Naive thymus-derived CD4-positive, alpha-beta T cell (primary cell): ENCODE data around the gene AGPAT4. TPM values are rescaled to one million over a fixed set of nuclear protein-coding genes. Genes with fewer than 3 reads are reported as not detected.

Experiments
- ATAC-seq: fragments of 150-1000 bp; cut with Tn5 transposase; 2 replicates; pipeline ENCODE4 v1.10.0; 2021; ENCODE audit warnings: mild to moderate bottlenecking, moderate library complexity
- CTCF ChIA-PET: fragments of 350-600 bp; sonication (Branson Sonifier 250); formaldehyde crosslinking; loops from one replicate; lab custom pipeline; 2021; ENCODE audit warnings: antibody characterized with exemption; lab: Charles Lee
- POLR2A ChIA-PET: fragments of 350-600 bp; sonication (Branson Sonifier 250); formaldehyde crosslinking; loops from one replicate; lab custom pipeline; 2021; ENCODE audit warnings: antibody characterized with exemption, inconsistent platforms; lab: Charles Lee
- DNase-seq, 9 donors: peaks; one replicate each; pipeline versions ENCODE4 v3.0.0 to v3.0.0-alpha.2; 2020 to 2022; ENCODE audit warnings: mixed read lengths in 1 of 9
- H3K27ac ChIP-seq: one replicate; pipeline ENCODE4 v1.7.0; 2013; ENCODE audit warnings: mild to moderate bottlenecking, low read depth, low read length, moderate library complexity
- H3K27me3 ChIP-seq, 2 donors: one replicate each; pipeline ENCODE4 v1.7.0; 2013; ENCODE audit warnings: low read length in 2 of 2, mild to moderate bottlenecking in 2 of 2, moderate library complexity in 2 of 2; ENCODE audit not compliant: control insufficient read depth in 2 of 2, insufficient read depth in 2 of 2
- H3K36me3 ChIP-seq, 3 experiments: 1 replicate in 2 of 3; 2 replicates in 1 of 3; pipeline ENCODE4 v1.7.0; 2013; ENCODE audit warnings: low read length in 3 of 3, mild to moderate bottlenecking in 3 of 3, moderate library complexity in 1 of 3; ENCODE audit not compliant: insufficient read depth in 3 of 3, control insufficient read depth in 2 of 3
- H3K4me1 ChIP-seq, 2 donors: one replicate each; pipeline ENCODE4 v1.7.0; 2013; ENCODE audit warnings: low read length in 2 of 2, mild to moderate bottlenecking in 2 of 2, moderate library complexity in 1 of 2; ENCODE audit not compliant: control insufficient read depth in 2 of 2, insufficient read depth in 2 of 2
- H3K4me3 ChIP-seq: 2 replicates; pipeline ENCODE4 v1.7.0; 2013; ENCODE audit warnings: mild to moderate bottlenecking, low read length
- H3K9me3 ChIP-seq, 3 experiments: 1 replicate in 2 of 3; 2 replicates in 1 of 3; pipeline ENCODE4 v1.7.0; 2013; ENCODE audit warnings: low read length in 3 of 3; ENCODE audit not compliant: control insufficient read depth in 2 of 3
- H3K27ac Mint-ChIP-seq, 9 donors: one replicate each; pipeline ENCODE4 v1.8.0; 2020 to 2022; ENCODE audit warnings: mixed read lengths in 9 of 9, mild to moderate bottlenecking in 8 of 9, moderate library complexity in 5 of 9, inconsistent platforms in 2 of 9
- H3K27me3 Mint-ChIP-seq, 5 donors: one replicate each; pipeline ENCODE4 v1.8.0; 2021 to 2022; ENCODE audit warnings: mixed read lengths in 5 of 5, mild to moderate bottlenecking in 1 of 5
- H3K36me3 Mint-ChIP-seq, 5 donors: one replicate each; pipeline ENCODE4 v1.8.0; 2020 to 2022; ENCODE audit warnings: mixed read lengths in 5 of 5, mild to moderate bottlenecking in 3 of 5, inconsistent platforms in 1 of 5
- H3K4me1 Mint-ChIP-seq, 7 donors: one replicate each; pipeline ENCODE4 v1.8.0; 2020 to 2022; ENCODE audit warnings: mixed read lengths in 7 of 7, mild to moderate bottlenecking in 3 of 7, inconsistent platforms in 1 of 7
- H3K4me3 Mint-ChIP-seq, 10 donors: one replicate each; pipeline ENCODE4 v1.8.0; 2020 to 2022; ENCODE audit warnings: mild to moderate bottlenecking in 10 of 10, mixed read lengths in 10 of 10, moderate library complexity in 6 of 10, inconsistent platforms in 2 of 10
- H3K9me3 Mint-ChIP-seq, 11 donors: one replicate each; pipeline ENCODE4 v1.8.0; 2020 to 2022; ENCODE audit warnings: mixed read lengths in 11 of 11, mild to moderate bottlenecking in 4 of 11, inconsistent platforms in 1 of 11, moderate library complexity in 1 of 11
- intact Hi-C, 2 donors: fragments of 100-400 bp; cut with micrococcal nuclease; formaldehyde crosslinking; loops; one replicate each; pipeline ENCODE4 v1.15.1; 2023
- polyA plus RNA-seq, 2 donors: library from polyadenylated mRNA; unstranded; fragments of 300-500 nt; fragmentation: Illumina TruSeq; gene quantifications; one replicate each; pipeline ENCODE4 v1.2.3, GENCODE V29; 2021
- total RNA-seq, 6 experiments: library from RNA in 5 of 6; stranded (reverse) in 5 of 6; gene quantifications; 1 replicate in 5 of 6; 2 replicates in 1 of 6; pipeline ENCODE4 v1.2.3 and lab custom pipeline; 2021 to 2026

Gene AGPAT4
- total and polyA plus RNA-seq, 7 experiments from 2014 or later = 1.1 to 16.2 (median 2.4) TPM

DNA sequence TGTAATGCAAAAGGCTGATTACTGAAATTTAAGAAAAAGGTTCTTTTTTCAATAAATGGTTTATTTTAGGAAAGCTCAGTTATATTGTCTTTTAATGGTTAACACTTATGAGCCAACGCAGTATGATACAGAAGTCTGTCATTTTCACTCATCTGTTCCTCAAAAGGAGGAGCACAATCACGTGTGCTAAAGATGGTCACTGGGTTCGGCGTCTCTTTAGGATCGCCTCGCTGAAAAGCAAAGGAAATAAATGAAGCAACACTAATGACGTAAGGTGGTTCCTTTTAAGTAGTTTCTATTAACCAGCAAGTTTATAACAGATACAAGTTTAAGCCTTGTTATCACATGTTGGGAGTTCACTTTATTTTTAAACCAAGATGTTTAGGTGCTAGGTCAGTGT is 156.6 kb downstream of the AGPAT4 start:
- no peak for DNase-seq
- Histone ChIP-seq H3K9me3 (no peaks in the 10 kb centered on the region), H3K27ac (no peak overlapping the region), H3K27me3 (no peaks in the 10 kb centered on the region), H3K4me3 (no peak overlapping the region), H3K4me1 (no peaks in the 10 kb centered on the region), H3K36me3 (peaks cover 6 to 64% (median 15%) of the 10 kb centered on the region in 3 experiments)
- ChIA-PET CTCF (no interaction called here), POLR2A (no interaction called here)
- peaks cover 0 to 5% (median under 1%) of the 10 kb centered on the region in 7 donors for H3K4me1 Mint-ChIP-seq
- peaks cover 30 to 93% (median 82%) of the 10 kb centered on the region in 5 donors for H3K36me3 Mint-ChIP-seq
- peaks cover 3 to 25% (median 13%) of the 10 kb centered on the region in 11 donors for H3K9me3 Mint-ChIP-seq
- no peaks in the 10 kb centered on the region for H3K27me3 Mint-ChIP-seq
- H3K27ac Mint-ChIP-seq = no peak overlapping the region
- intact Hi-C loops = loop anchor here in 1 of 2 donors (10.0 kb wide), 1 partner anchor 107 kb away; no protein-coding TSS in a partner anchor
- H3K4me3 Mint-ChIP-seq = no peak overlapping the region
- peak; percentile 84 for ATAC-seq

DNA sequence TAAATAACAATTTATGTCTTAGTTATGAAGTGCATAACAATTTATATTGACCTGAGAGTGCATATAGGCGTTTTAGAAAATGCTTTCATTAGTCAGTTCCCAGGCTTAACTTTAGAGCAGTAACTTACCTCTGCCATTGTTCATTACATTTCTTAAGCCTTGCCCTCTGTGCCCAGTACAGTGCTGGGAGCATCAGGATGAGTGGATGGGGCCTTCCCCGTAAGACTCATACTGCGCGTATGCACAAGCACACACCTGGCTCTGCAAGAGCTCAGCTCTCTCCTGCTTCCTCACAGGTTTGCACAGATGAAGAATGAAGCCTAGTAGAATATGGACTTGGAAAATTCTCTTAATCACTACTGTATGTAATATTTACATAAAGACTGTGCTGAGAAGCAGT is 157.3 kb downstream of the AGPAT4 start:
- H3K9me3 Mint-ChIP-seq = peaks cover under 1 to 18% (median 10%) of the 10 kb centered on the region in 11 donors
- Histone ChIP-seq H3K27ac (no peak overlapping the region), H3K27me3 (no peaks in the 10 kb centered on the region), H3K36me3 (peaks cover 6 to 68% (median 15%) of the 10 kb centered on the region in 3 experiments), H3K9me3 (no peaks in the 10 kb centered on the region), H3K4me1 (no peaks in the 10 kb centered on the region), H3K4me3 (no peak overlapping the region)
- H3K27ac Mint-ChIP-seq = peak overlapping the region in 4 of 9 donors; percentile 39 to 85 (median 58)
- ChIA-PET CTCF (no interaction called here), POLR2A (no interaction called here)
- ATAC-seq = no peak
- no peaks in the 10 kb centered on the region for H3K27me3 Mint-ChIP-seq
- DNase-seq = no peak
- intact Hi-C loops = loop anchor here in 1 of 2 donors (10.0 kb wide), 1 partner anchor 108 kb away; no protein-coding TSS in a partner anchor
- H3K4me1 Mint-ChIP-seq = peaks cover 0 to 12% (median 8%) of the 10 kb centered on the region in 7 donors
- peaks cover 26 to 93% (median 81%) of the 10 kb centered on the region in 5 donors for H3K36me3 Mint-ChIP-seq
- H3K4me3 Mint-ChIP-seq = no peak overlapping the region

DNA sequence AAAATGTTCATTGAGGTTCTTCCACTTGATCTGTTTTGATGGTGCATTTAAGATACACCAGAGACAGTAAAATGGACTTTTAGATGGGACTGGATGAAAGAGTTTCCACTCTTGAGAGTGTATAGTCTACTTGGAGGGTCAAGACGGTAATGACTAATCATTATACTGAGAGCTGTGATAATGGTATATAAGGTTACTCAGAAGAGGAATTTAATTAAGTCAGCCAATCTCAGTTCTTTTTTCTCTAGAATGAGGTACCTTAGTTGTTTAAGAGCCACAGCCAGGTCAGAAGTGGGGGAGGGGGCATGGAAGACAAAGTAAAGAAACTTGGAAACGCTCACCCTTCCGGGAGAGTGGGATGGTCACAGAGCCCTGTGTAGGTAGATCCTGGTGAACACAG is 158.4 kb downstream of the AGPAT4 start:
- H3K4me1 Mint-ChIP-seq = peaks cover 0 to 22% (median 18%) of the 10 kb centered on the region in 7 donors
- no peaks in the 10 kb centered on the region for H3K27me3 ChIP-seq
- H3K27me3 Mint-ChIP-seq = no peaks in the 10 kb centered on the region
- no peak overlapping the region for H3K4me3 Mint-ChIP-seq
- intact Hi-C loops = loop anchor here in 1 of 2 donors (10.0 kb wide), 1 partner anchor 109 kb away; no protein-coding TSS in a partner anchor
- H3K36me3 Mint-ChIP-seq = peaks cover 22 to 89% (median 74%) of the 10 kb centered on the region in 5 donors
- H3K27ac ChIP-seq = no peak overlapping the region
- H3K4me1 ChIP-seq = peaks cover 0 to 6% of the 10 kb centered on the region in 2 donors
- peaks cover 6 to 73% (median 18%) of the 10 kb centered on the region in 3 experiments for H3K36me3 ChIP-seq
- peak overlapping the region in 2 of 9 donors; percentile 56 to 85 for H3K27ac Mint-ChIP-seq
- ATAC-seq (no peak), DNase-seq (no peak)
- peaks cover 0 to 12% (median 4%) of the 10 kb centered on the region in 11 donors for H3K9me3 Mint-ChIP-seq
- POLR2A ChIA-PET = no interaction called here
- H3K9me3 ChIP-seq = no peaks in the 10 kb centered on the region
- CTCF ChIA-PET = no interaction called here
- H3K4me3 ChIP-seq = no peak overlapping the region

DNA sequence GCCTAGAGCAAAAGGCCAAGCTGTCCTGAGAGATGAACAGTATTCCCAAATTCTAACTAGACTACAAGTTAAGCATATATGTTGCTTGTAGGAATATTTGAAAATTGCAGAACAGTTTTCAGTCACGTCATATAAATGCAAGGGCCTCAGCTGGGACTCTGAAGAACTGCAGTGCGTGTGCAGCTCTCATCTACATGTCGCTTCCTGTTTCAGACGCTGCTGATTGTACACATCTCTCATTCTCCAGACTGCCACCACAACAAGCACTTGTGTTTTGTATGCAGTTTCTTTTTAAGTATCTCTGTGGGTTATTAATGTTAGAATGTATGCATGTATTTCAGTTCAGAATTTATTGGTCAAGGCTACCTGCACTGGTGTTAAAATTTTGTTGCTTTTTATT is 162.6 kb downstream of the AGPAT4 start:
- no peak overlapping the region for H3K4me3 ChIP-seq
- intact Hi-C loops = loop anchor here in 1 of 2 donors (2.0 to 10.0 kb wide), 2 partner anchors 18 to 114 kb away; no protein-coding TSS in a partner anchor
- Mint-ChIP-seq H3K27me3 (no peaks in the 10 kb centered on the region), H3K9me3 (peaks cover 0 to 1% (median 0%) of the 10 kb centered on the region in 11 donors), H3K4me3 (peak overlapping the region in 8 of 10 donors; percentile 17 to 76 (median 50)), H3K4me1 (peaks cover 2 to 27% (median 21%) of the 10 kb centered on the region in 7 donors), H3K36me3 (peaks cover 16 to 86% (median 56%) of the 10 kb centered on the region in 5 donors), H3K27ac (peak overlapping the region; percentile 28 to 90 (median 86))
- H3K9me3 ChIP-seq = no peaks in the 10 kb centered on the region
- DNase-seq (peak in 5 of 9 donors; percentile 29 to 54 (median 42)), ATAC-seq (peak; percentile 82)
- H3K27ac ChIP-seq = peak overlapping the region; percentile 22
- POLR2A ChIA-PET = no interaction called here
- peaks cover 0 to 6% of the 10 kb centered on the region in 2 donors for H3K4me1 ChIP-seq
- peaks cover 10 to 91% (median 40%) of the 10 kb centered on the region in 3 experiments for H3K36me3 ChIP-seq
- no peaks in the 10 kb centered on the region for H3K27me3 ChIP-seq
- CTCF ChIA-PET = no interaction called here

DNA sequence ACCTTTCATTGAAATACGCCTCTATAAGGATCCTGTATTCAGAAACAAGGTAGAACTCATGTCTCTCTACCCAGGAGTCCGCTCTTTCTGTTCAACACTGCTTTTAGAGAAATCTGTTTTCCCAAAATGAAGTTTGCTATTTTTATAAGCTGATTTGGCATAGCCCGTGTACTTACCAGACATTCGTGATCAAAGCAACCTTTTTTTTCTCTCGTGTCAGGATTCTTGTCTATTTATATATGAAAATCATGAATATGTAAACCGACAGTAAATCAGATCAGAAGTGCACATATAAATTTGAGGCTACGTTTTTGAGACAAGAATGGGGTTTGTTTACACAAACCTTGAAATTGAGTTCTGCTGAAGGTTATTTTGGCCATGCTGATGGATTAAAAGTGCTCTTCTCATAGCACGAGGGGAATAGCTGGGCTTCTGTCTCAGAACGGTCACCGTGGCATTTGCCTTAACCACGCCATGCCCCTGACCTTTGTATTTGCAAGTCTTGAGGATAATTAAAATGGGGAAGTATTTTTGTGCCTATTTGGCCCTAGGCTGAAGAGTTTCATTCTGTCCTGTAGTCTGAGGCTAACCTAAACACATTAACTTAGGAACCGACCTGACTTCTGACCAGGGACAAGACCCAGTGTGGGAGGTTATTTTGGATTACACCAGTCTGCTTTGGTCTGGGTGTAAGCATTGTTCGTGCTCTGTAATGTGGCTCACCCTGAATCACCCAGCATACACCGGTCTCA is 163.7 kb downstream of the AGPAT4 start:
- Mint-ChIP-seq H3K4me1 (peaks cover 2 to 27% (median 21%) of the 10 kb centered on the region in 7 donors), H3K36me3 (peaks cover 20 to 85% (median 50%) of the 10 kb centered on the region in 5 donors), H3K27me3 (no peaks in the 10 kb centered on the region), H3K9me3 (peaks cover 0 to 1% (median 0%) of the 10 kb centered on the region in 11 donors), H3K4me3 (no peak overlapping the region), H3K27ac (peak overlapping the region in 5 of 9 donors; percentile 1 to 90 (median 81))
- ChIA-PET POLR2A (no interaction called here), CTCF (no interaction called here)
- Histone ChIP-seq H3K27me3 (no peaks in the 10 kb centered on the region), H3K27ac (peak overlapping the region; percentile 4), H3K4me1 (peaks cover 0 to 6% of the 10 kb centered on the region in 2 donors), H3K9me3 (no peaks in the 10 kb centered on the region), H3K4me3 (no peak overlapping the region), H3K36me3 (peaks cover 4 to 89% (median 34%) of the 10 kb centered on the region in 3 experiments)
- intact Hi-C loops = loop anchor here in 1 of 2 donors (2.0 to 10.0 kb wide), 2 partner anchors 19 to 115 kb away; no protein-coding TSS in a partner anchor
- ATAC-seq (no peak), DNase-seq (no peak)

DNA sequence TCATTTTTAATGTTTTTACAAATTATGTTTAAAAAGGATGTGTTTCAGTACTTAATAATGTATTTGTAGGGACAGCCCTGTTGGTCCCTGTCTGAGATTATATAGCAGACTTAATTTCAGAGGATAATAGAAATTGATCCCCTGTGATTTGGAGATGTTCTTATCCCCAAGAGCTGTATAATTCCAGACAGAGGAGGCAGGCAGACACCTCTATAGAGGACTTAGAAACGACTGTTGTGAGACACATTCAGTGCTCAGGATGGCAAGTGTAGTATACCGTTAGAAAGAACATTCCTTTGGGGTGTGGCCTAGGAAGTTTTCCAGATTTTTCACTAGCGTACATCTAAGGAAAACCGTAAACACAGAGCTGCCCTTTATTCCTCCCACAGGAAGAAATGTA is 164.5 kb downstream of the AGPAT4 start:
- Histone ChIP-seq H3K27me3 (no peaks in the 10 kb centered on the region), H3K27ac (no peak overlapping the region), H3K4me3 (no peak overlapping the region), H3K36me3 (peaks cover 4 to 82% (median 34%) of the 10 kb centered on the region in 3 experiments), H3K9me3 (no peaks in the 10 kb centered on the region), H3K4me1 (peaks cover 0 to 6% of the 10 kb centered on the region in 2 donors)
- POLR2A ChIA-PET = no interaction called here
- peaks cover 20 to 82% (median 47%) of the 10 kb centered on the region in 5 donors for H3K36me3 Mint-ChIP-seq
- DNase-seq (no peak), ATAC-seq (no peak)
- intact Hi-C loops = loop anchor here in 1 of 2 donors (10.0 kb wide), 1 partner anchor 175 kb away; no protein-coding TSS in a partner anchor
- H3K9me3 Mint-ChIP-seq = peaks cover 0 to 1% (median 0%) of the 10 kb centered on the region in 11 donors
- CTCF ChIA-PET = no interaction called here
- H3K27me3 Mint-ChIP-seq = no peaks in the 10 kb centered on the region
- H3K27ac Mint-ChIP-seq = peak overlapping the region in 1 of 9 donors; percentile 22
- H3K4me1 Mint-ChIP-seq = peaks cover 2 to 27% (median 21%) of the 10 kb centered on the region in 7 donors
- no peak overlapping the region for H3K4me3 Mint-ChIP-seq
